GM21737 (cell line): ENCODE data around the gene NOL9.

Experiments
- ATAC-seq: cut with Tn5 transposase; IDR thresholded peaks from one replicate; pipeline ENCODE4 v1.9.1; 2021; ENCODE audit warnings: mild to moderate bottlenecking, moderate library complexity; ENCODE audit not compliant: unreplicated experiment

The NOL9 gene

DNA sequence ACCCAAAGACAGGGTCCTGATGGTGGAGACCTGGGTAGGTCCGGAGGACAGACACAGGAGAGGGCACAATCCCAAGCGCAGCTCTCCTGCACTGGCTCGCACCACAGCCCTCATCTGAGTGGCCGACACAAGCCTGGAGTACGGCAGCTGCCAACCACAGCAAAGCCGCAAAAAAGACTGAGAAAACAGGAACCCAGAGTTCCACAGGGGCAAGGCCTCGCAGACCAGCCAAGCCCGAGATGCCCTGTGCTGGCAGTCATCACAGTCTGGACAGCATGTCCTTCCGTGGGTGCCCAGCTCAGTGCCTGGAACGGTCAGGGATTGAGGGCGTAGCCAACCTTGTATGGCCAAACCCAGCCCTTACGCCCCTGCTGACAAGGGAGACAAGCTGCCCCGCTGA is 36.9 kb upstream of the NOL9 start:
- no peak for ATAC-seq

DNA sequence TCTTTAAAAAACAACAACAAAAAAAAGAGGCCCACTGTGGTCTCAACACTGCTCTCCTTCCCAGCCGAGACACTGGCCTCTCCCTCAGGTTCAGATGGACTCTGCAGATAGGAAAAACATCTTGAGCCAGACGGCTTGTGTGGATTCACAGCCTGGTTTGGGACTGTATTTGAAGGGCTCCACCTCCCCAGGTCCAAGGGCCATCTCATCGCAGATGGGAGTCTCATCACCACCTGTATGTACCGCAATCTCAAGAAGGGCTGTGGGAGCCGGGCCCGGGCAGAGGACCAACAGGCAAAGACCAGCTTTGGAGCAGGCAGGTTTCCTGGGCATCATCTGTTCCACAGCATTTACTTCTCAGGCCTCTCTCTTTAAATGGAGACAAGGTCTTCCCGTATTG is 35.7 kb upstream of the NOL9 start:
- ATAC-seq = no peak

DNA sequence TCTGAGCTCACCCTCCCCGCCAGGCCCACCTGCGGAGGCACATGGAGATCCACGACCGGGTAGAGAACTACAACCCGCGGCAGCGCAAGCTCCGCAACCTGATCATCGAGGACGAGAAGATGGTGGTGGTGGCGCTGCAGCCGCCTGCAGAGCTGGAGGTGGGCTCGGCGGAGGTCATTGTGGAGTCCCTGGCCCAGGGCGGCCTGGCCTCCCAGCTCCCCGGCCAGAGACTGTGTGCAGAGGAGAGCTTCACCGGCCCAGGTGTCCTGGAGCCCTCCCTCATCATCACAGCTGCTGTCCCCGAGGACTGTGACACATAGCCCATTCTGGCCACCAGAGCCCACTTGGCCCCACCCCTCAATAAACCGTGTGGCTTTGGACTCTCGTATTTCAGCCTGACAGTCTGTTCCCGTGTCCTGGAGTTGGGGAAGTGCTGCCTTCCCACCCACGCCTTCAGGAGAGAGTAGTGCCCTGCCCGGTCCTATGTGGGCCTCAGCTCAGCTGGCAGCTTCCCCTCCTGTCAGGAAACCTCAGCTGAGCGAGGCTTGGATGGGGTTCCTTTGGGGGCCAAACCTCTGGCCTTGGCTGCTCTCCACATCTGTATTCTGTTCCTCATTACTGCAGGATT is 34.7 kb upstream of the NOL9 start:
- ATAC-seq = no peak

DNA sequence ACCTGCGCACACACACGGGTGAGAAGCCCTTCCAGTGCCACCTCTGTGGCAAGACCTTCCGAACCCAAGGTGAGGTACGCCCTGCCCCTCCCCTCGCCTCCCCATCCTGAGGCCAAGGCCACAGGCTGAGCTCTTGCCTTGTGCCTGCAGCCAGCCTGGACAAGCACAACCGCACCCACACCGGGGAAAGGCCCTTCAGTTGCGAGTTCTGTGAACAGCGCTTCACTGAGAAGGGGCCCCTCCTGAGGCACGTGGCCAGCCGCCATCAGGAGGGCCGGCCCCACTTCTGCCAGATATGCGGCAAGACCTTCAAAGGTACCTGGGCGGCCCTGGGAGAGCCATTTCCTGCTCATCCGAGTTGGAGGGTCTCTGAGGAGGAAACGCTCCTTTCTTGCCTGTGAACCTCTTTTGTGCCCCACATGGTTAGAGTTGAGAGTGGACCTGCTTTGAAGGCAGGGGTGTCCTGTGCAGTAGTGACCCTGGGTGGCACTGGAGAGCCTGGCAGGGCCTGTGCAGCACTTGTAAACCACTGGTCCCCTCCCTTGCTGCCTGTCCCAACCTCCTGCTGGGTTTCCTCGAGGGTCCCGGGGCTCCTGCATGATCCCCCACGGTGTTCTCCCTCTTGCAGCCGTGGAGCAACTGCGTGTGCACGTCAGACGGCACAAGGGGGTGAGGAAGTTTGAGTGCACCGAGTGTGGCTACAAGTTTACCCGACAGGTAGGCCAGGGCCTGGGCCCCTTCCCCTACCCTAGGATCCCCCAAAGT is 34.0 kb upstream of the NOL9 start:
- ATAC-seq = no peak

DNA sequence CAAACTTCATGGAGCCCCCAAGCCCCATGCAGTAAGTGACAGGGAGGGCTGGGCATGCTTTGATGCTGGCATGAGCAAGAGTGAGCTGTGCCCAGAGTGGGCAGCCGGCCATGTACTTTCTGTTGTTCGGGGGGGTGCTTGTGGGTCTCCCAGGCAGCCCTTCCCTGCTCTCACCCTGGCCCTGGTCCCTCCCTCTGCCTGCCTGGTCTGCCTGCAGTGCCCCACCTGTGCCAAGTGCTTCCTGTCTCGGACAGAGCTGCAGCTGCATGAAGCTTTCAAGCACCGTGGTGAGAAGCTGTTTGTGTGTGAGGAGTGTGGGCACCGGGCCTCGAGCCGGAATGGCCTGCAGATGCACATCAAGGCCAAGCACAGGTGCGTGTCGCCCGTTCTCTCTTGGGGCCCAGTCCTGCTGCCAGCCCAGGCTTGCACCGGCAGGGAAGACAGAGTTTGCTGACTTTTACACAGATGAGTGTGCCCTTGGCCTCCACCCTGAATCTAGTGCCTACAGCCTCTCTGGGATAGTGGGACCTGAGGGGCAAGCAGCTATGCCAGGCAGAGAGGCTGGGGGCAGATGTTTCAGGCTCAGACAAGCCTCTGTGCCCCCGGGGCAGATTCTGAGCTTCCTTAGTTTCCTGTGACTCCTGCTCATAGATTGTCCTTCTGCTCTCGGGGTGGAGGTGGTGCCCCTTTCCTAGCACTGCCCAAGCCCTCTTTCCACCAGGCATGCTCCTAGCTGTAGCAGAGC is 33.1 kb upstream of the NOL9 start:
- ATAC-seq = no peak

DNA sequence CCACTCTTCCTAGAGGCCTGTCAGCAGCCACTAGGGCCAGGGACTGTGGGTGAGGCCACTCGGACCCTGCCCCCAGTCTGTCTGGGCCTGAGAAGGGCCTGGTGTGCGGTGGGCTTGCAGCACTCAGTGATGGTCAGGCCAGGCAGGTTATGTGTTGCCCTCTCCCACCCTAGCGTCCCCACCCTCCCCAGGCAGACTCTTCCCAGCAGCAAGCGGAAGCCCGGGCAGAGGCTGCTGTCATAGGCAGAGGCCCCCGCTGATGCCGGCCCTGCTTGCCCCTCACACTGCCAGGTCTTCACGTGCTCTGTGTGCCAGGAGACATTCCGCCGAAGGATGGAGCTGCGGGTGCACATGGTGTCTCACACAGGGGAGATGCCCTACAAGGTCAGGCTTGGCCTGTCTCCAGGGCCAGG is 32.1 kb upstream of the NOL9 start:
- ATAC-seq = no peak

DNA sequence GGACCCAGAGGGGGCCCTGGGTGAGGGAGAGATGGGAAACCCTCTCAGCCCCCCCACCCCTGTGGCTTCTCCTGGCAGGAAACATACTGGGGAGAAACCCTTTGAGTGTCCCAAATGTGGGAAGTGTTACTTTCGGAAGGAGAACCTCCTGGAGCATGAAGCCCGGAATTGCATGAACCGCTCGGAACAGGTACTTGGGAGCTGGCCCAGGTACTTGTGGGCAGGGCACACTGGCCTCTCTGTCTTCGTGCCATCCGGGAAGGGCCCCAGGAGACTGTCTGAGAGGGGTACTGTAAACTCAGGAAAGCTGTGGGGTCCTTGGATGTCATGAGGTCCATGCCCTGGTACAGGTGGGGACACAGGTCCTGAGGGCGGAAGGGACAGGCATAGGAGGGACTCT is 31.5 kb upstream of the NOL9 start:
- ATAC-seq = no peak

DNA sequence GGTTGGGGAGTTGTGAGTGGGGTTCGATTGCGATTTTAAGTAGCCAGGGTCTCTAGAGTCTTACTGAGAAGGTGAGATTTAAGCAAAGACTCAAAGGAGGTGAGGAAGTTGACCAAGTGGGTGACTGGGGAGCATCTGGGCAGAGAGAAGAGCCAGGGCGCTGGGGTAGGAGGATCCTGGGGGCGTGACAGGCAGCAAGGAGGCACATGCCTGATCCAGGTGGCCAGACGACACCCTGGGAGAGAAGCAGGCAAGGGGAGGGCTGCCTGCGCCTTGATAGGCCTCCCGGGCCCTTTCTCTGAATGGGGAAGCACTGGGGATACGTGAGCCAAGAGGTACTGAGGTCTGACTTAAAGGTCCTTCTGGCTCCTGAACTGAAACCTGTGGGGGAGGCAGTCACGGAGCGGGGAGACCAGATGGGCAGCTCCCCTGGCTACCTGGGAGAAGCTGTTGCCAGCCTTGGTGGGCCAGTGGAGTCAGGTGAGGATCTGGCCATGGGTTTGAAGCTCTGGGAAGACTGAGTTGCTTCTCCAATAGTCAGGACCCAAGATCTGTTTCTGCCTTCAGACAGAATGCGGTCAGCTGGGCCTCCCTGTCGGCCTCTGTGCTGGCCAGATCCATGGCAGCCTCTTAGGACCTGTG is 30.9 kb upstream of the NOL9 start:
- ATAC-seq = no peak

DNA sequence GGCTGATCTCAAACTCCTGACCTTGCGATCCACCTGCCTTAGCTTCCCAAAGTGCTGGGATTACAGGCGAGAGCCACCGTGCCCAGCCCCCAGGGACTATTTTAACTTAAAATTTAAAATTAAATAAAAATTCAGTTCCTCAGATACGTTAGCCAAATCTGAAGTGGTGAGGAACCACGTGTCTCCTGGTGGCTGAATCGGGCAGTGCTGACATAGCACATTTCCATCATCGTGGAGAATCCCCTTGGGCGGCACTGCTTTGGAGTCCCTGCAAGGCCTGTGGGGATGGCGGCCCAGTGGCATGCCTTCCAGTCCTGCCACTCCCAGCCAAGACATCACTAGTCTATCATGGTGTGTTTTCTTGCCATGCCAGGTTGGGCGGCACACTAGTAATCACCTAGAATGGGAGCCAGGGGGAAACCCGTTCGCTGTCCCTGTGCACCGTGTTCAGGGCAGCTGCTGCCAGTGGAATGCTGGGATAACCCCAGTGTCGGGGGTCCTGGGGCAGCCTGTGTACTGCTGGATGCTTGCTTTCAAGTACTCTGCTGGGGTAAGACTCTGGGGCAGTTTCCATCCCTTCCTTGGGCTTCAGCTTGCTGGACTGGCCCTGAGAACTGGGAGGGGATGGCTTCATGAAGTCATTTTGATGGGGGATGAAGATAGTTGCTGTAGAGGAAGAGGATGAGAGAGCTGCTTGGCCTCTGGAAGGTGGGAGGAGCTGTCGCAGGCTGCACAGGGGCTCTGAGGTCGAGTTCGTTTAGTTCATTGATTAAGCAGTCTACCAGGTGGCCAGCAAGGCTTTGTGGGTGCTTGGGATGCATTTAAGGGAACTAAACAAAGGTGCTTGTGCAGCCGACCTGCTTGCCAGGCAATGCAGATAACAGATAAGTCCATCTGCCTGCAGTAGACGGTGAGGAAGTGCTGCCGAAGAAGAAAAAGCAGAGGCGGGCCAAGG is 30.1 kb upstream of the NOL9 start:
- no peak for ATAC-seq

DNA sequence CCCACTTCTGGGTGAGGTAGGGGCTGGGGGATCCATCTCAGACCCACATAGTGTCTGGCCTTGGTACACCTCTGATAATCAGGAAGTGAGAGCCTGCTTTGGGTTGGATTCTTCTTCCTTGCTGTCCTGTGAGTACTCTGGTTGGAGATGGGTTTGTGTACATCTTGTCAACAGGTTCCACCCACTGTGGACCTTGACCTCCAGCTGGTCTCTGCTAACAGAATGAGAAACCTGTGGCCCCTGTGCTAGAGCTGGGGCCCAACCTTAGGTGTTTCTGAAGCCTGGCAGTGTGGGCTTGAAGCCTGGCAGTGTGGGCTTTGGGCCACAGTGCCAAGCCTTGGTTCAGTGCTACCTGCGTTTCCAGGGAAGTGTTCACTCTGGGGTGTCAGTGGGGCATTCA is 28.1 kb upstream of the NOL9 start:
- ATAC-seq = no peak

DNA sequence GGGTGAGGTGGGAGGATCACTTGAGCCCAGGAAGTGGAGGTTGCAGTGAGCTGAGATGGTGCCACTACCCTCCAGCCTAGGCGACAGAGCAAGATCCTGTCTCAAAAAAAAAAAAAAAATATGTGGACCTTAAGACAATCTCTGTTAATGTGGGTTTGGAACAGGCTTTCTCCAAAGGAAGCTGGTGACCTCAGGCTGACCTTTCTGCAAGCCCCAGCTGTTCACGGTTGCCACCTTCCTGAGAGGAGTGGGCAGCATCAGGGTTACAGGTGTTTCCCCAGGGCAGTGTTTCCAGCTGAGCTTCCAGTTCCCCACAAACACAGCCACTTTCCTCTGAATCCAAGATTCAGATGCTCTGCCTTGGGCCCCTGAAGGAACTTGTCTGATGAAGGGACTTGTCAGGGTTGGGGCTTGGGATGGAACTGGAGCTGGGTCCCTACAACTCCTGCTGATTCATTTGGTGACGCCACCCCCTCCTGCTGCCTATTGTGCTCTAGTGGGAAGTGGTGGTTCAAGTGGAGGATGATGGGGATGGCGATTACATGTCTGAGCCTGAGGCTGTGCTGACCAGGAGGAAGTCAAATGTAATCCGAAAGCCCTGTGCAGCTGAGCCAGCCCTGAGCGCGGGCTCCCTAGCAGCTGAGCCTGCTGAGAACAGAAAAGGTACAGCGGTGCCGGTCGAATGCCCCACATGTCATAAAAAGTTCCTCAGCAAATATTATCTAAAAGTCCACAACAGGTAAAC is 27.4 kb upstream of the NOL9 start:
- ATAC-seq = no peak

DNA sequence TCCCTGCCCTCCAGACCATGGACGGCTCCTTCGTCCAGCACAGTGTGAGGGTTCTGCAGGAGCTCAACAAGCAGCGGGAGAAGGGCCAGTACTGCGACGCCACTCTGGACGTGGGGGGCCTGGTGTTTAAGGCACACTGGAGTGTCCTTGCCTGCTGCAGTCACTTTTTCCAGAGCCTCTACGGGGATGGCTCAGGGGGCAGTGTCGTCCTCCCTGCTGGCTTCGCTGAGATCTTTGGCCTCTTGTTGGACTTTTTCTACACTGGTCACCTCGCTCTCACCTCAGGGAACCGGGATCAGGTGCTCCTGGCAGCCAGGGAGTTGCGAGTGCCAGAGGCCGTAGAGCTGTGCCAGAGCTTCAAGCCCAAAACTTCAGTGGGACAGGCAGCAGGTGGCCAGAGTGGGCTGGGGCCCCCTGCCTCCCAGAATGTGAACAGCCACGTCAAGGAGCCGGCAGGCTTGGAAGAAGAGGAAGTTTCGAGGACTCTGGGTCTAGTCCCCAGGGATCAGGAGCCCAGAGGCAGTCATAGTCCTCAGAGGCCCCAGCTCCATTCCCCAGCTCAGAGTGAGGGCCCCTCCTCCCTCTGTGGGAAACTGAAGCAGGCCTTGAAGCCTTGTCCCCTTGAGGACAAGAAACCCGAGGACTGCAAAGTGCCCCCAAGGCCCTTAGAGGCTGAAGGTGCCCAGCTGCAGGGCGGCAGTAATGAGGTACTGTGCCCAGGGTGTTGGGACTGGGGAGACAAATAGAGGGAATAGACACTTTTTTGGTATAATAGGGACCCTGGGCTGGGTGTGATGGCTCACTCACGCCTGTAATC is 26.5 kb upstream of the NOL9 start:
- ATAC-seq = no peak

DNA sequence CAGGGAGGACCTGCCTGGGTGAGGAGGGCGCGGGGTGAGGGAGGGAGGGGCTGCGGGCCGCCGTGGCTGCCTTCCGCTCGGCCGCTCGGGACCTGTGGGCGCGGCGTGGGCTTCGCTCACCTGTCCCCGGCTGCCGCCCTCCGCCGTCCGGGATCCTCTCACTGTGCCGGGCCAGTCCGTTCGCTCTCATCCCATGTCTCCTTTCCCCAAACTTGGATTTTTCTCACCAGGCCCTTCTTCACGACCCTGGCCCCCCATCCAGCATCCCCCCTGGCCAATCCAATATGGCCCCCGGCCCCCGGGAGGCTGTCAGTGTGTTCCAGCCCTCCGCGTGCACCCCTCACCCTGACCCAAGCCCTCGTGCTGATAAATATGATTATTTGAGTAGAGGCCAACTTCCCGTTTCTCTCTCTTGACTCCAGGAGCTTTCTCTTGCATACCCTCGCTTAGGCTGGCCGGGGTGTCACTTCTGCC is 25.8 kb upstream of the NOL9 start:
- ATAC-seq = no peak

DNA sequence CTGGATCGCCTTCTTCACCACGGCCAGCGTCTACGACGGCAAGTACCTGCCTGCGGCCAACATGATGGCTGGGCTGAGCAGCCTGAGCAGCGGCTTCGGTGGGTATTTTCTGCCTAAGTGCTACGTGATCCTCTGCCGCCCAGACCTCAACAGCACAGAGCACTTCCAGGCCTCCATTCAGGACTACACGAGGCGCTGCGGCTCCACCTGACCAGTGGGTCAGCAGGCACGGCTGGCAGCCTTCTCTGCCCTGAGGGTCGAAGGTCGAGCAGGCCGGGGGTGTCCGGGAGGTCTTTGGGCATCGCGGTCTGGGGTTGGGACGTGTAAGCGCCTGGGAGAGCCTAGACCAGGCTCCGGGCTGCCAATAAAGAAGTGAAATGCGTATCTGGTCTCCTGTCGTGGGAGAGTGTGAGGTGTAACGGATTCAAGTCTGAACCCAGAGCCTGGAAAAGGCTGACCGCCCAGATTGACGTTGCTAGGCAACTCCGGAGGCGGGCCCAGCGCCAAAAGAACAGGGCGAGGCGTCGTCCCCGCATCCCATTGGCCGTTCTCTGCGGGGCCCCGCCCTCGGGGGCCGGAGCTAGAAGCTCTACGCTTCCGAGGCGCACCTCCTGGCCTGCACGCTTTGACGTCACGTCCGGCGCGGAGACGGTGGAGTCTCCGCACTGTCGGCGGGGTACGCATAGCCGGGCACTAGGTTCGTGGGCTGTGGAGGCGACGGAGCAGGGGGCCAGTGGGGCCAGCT is 25.2 kb upstream of the NOL9 start, which contains the start of gene ZBTB48:
Gene ZBTB48 (plus strand): TSS at position 621 of the 745 bp plus-strand sequence. CDS start 616 bp downstream, outside the sequence.
- ATAC-seq = peak; percentile 92

DNA sequence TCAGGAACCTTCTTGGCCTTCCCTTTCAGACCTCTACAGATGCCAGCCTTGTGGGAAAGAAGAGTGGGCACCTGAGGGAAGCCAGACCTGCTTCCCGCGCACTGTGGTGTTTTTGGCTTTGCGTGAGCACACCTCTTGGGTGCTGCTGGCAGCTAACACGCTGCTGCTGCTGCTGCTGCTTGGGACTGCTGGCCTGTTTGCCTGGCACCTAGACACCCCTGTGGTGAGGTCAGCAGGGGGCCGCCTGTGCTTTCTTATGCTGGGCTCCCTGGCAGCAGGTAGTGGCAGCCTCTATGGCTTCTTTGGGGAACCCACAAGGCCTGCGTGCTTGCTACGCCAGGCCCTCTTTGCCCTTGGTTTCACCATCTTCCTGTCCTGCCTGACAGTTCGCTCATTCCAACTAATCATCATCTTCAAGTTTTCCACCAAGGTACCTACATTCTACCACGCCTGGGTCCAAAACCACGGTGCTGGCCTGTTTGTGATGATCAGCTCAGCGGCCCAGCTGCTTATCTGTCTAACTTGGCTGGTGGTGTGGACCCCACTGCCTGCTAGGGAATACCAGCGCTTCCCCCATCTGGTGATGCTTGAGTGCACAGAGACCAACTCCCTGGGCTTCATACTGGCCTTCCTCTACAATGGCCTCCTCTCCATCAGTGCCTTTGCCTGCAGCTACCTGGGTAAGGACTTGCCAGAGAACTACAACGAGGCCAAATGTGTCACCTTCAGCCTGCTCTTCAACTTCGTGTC is 24.5 kb upstream of the NOL9 start:
- ATAC-seq = no peak

DNA sequence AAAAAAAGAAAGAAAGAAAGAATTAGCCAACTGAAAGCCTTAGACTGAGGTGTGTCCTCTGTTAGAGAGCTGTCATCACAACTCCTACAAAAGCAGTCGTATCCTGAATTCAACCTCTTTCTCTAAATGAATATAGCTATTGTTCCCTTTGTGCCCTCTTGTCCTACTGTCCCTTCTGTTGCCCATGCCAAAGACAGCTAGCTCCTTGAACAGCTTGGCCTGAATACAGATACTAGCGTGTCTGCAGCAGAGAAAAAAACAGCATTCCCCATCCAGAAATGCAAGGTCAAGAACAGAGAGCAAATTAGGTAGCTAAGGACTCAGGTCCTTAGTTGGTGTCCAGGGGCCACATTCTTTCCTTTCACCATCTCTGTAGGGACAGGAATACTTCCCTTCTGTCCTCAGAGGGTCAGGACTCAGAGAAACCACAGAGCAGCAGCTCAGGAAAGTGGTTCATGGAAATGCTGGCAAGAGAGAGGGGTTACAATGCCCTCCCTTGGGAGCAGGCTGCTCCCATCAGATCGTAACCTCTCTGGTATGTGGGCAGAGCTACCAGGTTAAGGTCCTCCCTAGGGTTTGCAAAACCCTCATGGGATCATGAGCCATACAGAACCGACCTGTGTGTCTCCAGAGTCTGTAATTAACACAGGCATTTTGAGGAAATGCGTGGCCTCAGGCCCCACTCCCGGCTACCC is 23.7 kb upstream of the NOL9 start:
- ATAC-seq = no peak

DNA sequence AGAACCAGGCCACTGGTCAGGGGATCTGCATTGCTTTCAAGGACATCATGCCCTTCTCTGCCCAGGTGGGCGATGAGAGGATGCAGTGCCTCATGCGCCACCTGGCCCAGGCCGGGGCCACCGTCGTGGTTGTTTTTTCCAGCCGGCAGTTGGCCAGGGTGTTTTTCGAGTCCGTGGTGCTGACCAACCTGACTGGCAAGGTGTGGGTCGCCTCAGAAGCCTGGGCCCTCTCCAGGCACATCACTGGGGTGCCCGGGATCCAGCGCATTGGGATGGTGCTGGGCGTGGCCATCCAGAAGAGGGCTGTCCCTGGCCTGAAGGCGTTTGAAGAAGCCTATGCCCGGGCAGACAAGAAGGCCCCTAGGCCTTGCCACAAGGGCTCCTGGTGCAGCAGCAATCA is 20.5 kb upstream of the NOL9 start:
- no peak for ATAC-seq
